ENCODE data around the gene VMP1. TPM values are rescaled to one million over a fixed set of nuclear protein-coding genes. Genes with fewer than 3 reads are reported as not detected.

Gene VMP1
- total RNA-seq, 1 experiment from 2014 or later, result 277 TPM

DNA sequence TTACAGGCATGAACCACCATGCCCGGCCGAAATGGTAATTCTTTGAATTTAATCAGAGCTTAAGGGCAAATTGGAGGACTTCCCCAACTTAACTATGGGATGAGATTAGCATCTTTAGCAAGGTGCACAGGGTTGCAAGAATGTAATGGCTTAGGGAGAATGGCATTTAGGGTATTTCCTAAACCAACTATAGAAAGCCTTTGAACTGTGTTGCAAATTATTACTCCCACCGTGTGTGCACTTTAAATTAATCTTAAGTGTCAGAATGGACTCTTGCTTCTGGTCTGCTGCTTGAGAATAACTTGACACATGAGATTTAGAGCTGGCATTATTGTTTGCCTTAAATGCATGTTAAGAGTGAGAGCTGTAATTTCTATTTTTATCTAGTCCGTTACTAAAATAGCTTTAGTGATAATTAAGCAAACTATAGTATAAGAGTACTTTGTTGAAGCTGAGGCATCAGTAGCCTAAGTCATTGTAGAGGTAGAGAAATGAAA, 125.5 kb downstream of the VMP1 start:
- H3K36me3 ChIP-seq (ENCODE audit: control insufficient read depth, insufficient read depth, low read length), result no peaks in the 10 kb centered on the region
- H3K27me3 ChIP-seq (replicated peaks; ENCODE audit: control insufficient read depth, insufficient read depth, low read length), result no peaks in the 10 kb centered on the region
- POLR2A ChIA-PET, result interaction anchor here (0.6 to 1.3 kb wide), 5 partner anchors 11 to 91 kb away, joined by 3 to 6 read pairs (median 4); no protein-coding TSS in a partner anchor
- intact Hi-C loops (cut with micrococcal nuclease; ENCODE audit: unreplicated experiment), result loop anchor here (1.0 kb wide), 1 partner anchor 47 kb away; no protein-coding TSS in a partner anchor
- no peaks in the 10 kb centered on the region for H3K9me3 ChIP-seq
- no peaks in the 10 kb centered on the region for H3K9me3 Mint-ChIP-seq (ENCODE audit: unreplicated experiment)
- CTCF ChIA-PET, result interaction anchor here (0.7 to 1.3 kb wide), 3 partner anchors 26 to 80 kb away, joined by 3 to 5 read pairs (median 4); no protein-coding TSS in a partner anchor
- BruUV-seq (replicated peaks), result no TSS peak
- TF ChIP-seq, protein P1, sequence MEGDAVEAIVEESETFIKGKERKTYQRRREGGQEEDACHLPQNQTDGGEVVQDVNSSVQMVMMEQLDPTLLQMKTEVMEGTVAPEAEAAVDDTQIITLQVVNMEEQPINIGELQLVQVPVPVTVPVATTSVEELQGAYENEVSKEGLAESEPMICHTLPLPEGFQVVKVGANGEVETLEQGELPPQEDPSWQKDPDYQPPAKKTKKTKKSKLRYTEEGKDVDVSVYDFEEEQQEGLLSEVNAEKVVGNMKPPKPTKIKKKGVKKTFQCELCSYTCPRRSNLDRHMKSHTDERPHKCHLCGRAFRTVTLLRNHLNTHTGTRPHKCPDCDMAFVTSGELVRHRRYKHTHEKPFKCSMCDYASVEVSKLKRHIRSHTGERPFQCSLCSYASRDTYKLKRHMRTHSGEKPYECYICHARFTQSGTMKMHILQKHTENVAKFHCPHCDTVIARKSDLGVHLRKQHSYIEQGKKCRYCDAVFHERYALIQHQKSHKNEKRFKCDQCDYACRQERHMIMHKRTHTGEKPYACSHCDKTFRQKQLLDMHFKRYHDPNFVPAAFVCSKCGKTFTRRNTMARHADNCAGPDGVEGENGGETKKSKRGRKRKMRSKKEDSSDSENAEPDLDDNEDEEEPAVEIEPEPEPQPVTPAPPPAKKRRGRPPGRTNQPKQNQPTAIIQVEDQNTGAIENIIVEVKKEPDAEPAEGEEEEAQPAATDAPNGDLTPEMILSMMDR (IDR thresholded peaks at IDR 0.05; ENCODE audit: insufficient read depth in 1 of 2, low read depth in 1 of 2, low read length in 1 of 2, severe bottlenecking in 1 of 2, unreplicated experiment in 1 of 2), result no peak
- peaks cover 36% of the 10 kb centered on the region for H3K4me1 Mint-ChIP-seq (ENCODE audit: low read depth, unreplicated experiment)
- peaks cover 64% of the 10 kb centered on the region for H3K4me1 ChIP-seq
- H3K27me3 Mint-ChIP-seq (ENCODE audit: insufficient read depth, unreplicated experiment), result peaks cover 2% of the 10 kb centered on the region
- peak overlapping the region; percentile 25 for H3K4me3 Mint-ChIP-seq (ENCODE audit: unreplicated experiment)
- DNase-seq, result peak; percentile 78 to 83
- no peak overlapping the region for H3K4me3 ChIP-seq (ENCODE audit: low read depth, low read length)
- peaks cover 51% of the 10 kb centered on the region for H3K36me3 Mint-ChIP-seq (ENCODE audit: insufficient read depth, unreplicated experiment)
- H3K27ac Mint-ChIP-seq (ENCODE audit: unreplicated experiment), result peak overlapping the region; percentile 78

DNA sequence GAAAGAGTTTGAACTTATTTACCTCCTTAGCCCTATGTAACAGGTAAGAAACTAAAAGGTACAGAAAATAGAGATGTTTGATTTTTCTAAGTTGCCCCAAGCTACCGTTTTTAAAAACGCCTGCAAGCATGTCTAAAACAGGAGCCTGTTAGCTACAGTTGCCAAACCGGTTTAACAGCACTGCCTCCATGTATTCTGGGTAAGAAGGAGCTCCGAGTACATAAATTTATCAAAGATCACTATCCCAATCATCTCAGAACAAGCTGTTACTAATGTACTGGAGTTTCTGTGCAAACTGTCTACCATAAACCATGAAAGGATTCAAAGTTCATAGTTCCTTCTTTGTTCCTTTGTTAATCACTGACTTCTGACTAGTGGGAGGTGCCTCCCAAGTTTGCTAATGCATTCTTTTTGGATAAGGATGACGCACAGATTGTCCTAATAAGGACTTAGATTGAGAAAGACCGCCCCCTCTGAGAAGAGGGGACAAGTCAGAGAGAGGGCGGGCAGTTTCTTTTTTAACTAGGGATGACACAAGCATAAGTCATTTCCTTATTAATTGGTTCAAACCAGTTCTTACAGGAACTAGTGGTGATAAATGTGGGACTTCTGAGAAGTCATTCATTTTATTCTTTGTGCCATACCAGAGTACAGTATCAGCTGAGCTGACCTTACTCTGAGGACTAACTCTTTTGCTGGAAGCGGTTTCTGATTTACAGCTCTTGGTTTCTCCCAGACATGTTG, 130.0 kb downstream of the VMP1 start:
- TF ChIP-seq, protein P1 (IDR thresholded peaks at IDR 0.05; ENCODE audit: insufficient read depth in 1 of 2, low read depth in 1 of 2, low read length in 1 of 2, severe bottlenecking in 1 of 2, unreplicated experiment in 1 of 2), result no peak
- Mint-ChIP-seq H3K27ac (ENCODE audit: unreplicated experiment) (peak overlapping the region; percentile 98), H3K36me3 (ENCODE audit: insufficient read depth, unreplicated experiment) (peaks cover 88% of the 10 kb centered on the region), H3K4me3 (ENCODE audit: unreplicated experiment) (peak overlapping the region; percentile 89), H3K27me3 (ENCODE audit: insufficient read depth, unreplicated experiment) (peaks cover 2% of the 10 kb centered on the region), H3K9me3 (ENCODE audit: unreplicated experiment) (no peaks in the 10 kb centered on the region), H3K4me1 (ENCODE audit: low read depth, unreplicated experiment) (peaks cover 41% of the 10 kb centered on the region)
- H3K4me1 ChIP-seq, result peaks cover 30% of the 10 kb centered on the region
- BruUV-seq (replicated peaks), result no TSS peak
- peak overlapping the region; percentile 49 for H3K4me3 ChIP-seq (ENCODE audit: low read depth, low read length)
- POLR2A ChIA-PET, result interaction anchor here (0.5 to 3.1 kb wide), 21 partner anchors 8 to 1755 kb away, joined by 3 to 55 read pairs (median 7); partner anchors contain the start of genes CLTC, PTRH2, RNFT1 and TUBD1
- peaks cover 9% of the 10 kb centered on the region for H3K36me3 ChIP-seq (ENCODE audit: control insufficient read depth, insufficient read depth, low read length)
- H3K9me3 ChIP-seq, result no peaks in the 10 kb centered on the region
- no peaks in the 10 kb centered on the region for H3K27me3 ChIP-seq (replicated peaks; ENCODE audit: control insufficient read depth, insufficient read depth, low read length)
- intact Hi-C loops (cut with micrococcal nuclease; ENCODE audit: unreplicated experiment), result loop anchor here (1.0 kb wide), 3 partner anchors 8 to 84 kb away; no protein-coding TSS in a partner anchor
- peak; percentile 95 to 96 for DNase-seq
- CTCF ChIA-PET, result interaction anchor here (0.6 to 2.9 kb wide), 8 partner anchors 10 to 1197 kb away, joined by 3 to 23 read pairs (median 3); no protein-coding TSS in a partner anchor
